GM19035 (cell line): ENCODE results near the gene UBR2.
"Not testable (repeated sequence)": the region's sequence is repeated elsewhere in the genome, so short reads cannot be mapped to it uniquely, and the experiment has no call there.

Experiments used
- ATAC-seq: cut with Tn5 transposase; IDR thresholded peaks from one replicate; pipeline ENCODE4 v1.9.1; 2021; ENCODE audit not compliant: unreplicated experiment

The UBR2 gene

GRCh38 chr6:42690872-42691271 is 127.0 kb downstream of the UBR2 start:
- ATAC-seq: no peak

- ATAC-seq: no peak
These were observed 128.5 kb downstream of the UBR2 start for GRCh38 chr6:42692137-42692911.

- no peak for ATAC-seq
These were observed 130.0 kb downstream of the UBR2 start for GRCh38 chr6:42693725-42694323.

GRCh38 chr6:42694586-42694985 is 130.8 kb downstream of the UBR2 start:
- ATAC-seq: no peak

GRCh38 chr6:42696526-42697267 is 132.9 kb downstream of the UBR2 start:
- ATAC-seq: no peak

- no peak for ATAC-seq
These were observed 133.4 kb downstream of the UBR2 start for GRCh38 chr6:42697268-42697655.

- no peak for ATAC-seq
These were observed 134.4 kb downstream of the UBR2 start for GRCh38 chr6:42698217-42698616.

GRCh38 chr6:42702200-42702599 is 138.4 kb downstream of the UBR2 start:
- ATAC-seq: no peak

GRCh38 chr6:42702786-42703185 is 139.0 kb downstream of the UBR2 start:
- not testable (repeated sequence) for ATAC-seq

- ATAC-seq: no peak
These were observed 140.6 kb downstream of the UBR2 start for GRCh38 chr6:42704251-42704936.

GRCh38 chr6:42704937-42705374 is 141.1 kb downstream of the UBR2 start:
- ATAC-seq: no peak

- no peak for ATAC-seq
These were observed 143.8 kb downstream of the UBR2 start for GRCh38 chr6:42707595-42707994.

GRCh38 chr6:42708096-42708495 is 144.3 kb downstream of the UBR2 start:
- no peak for ATAC-seq

- no peak for ATAC-seq
These were observed 146.0 kb downstream of the UBR2 start for GRCh38 chr6:42709871-42710270.

- ATAC-seq: no peak
These were observed 146.5 kb downstream of the UBR2 start for GRCh38 chr6:42710316-42710715.

GRCh38 chr6:42711930-42712329 is 148.1 kb downstream of the UBR2 start:
- no peak for ATAC-seq

GRCh38 chr6:42714098-42714761 is 150.4 kb downstream of the UBR2 start:
- ATAC-seq: no peak

GRCh38 chr6:42715871-42716270 is 152.0 kb downstream of the UBR2 start:
- ATAC-seq: no peak

GRCh38 chr6:42720739-42721138 is 156.9 kb downstream of the UBR2 start:
- ATAC-seq: no peak

GRCh38 chr6:42722497-42722896 is 158.7 kb downstream of the UBR2 start, which contains the start of gene PRPH2:
Gene PRPH2, minus strand, starts transcription at chr6:42722597. Its CDS starts 263 bp downstream, at chr6:42722334.
- no peak for ATAC-seq

GRCh38 chr6:42724825-42725224 is 161.0 kb downstream of the UBR2 start:
- ATAC-seq: no peak
